GM20000 (cell line): ENCODE results near the gene LRBA.

Experiments
- DNase-seq: peaks from one replicate; pipeline ENCODE4 v3.0.0; 2012; ENCODE audit warnings: low spot score
- TF ChIP-seq, protein P1 (sequence below): IDR thresholded peaks from 2 replicates; pipeline ENCODE4 v1.5.1; 2012; ENCODE audit warnings: mild to moderate bottlenecking, control low read depth; ENCODE audit errors: extremely low read depth, missing control alignments

LRBA gene

DNA sequence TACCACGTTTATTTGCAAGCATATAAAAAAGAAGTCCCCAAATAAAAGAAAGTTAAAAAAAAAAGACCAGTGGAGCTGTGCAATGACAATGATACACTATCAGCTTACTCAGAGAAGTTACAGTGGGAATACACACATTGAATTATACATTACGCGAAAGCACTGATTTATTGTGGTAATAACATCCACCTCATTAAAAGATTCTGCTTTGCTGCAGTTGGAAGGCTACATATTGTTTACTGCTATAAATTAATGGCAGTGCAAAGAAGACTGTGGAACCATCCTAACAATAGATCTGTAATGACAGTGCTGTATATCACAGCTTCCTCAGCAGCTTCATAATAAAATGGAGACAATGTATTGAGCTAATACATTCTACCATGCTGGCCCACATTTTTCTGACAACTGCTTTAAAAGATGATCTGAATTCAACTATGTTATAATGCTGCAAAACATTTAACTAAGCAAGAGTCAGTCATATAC, 575.6 kb downstream of the LRBA start:
- TF ChIP-seq, protein P1, sequence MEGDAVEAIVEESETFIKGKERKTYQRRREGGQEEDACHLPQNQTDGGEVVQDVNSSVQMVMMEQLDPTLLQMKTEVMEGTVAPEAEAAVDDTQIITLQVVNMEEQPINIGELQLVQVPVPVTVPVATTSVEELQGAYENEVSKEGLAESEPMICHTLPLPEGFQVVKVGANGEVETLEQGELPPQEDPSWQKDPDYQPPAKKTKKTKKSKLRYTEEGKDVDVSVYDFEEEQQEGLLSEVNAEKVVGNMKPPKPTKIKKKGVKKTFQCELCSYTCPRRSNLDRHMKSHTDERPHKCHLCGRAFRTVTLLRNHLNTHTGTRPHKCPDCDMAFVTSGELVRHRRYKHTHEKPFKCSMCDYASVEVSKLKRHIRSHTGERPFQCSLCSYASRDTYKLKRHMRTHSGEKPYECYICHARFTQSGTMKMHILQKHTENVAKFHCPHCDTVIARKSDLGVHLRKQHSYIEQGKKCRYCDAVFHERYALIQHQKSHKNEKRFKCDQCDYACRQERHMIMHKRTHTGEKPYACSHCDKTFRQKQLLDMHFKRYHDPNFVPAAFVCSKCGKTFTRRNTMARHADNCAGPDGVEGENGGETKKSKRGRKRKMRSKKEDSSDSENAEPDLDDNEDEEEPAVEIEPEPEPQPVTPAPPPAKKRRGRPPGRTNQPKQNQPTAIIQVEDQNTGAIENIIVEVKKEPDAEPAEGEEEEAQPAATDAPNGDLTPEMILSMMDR, result no peak

DNA sequence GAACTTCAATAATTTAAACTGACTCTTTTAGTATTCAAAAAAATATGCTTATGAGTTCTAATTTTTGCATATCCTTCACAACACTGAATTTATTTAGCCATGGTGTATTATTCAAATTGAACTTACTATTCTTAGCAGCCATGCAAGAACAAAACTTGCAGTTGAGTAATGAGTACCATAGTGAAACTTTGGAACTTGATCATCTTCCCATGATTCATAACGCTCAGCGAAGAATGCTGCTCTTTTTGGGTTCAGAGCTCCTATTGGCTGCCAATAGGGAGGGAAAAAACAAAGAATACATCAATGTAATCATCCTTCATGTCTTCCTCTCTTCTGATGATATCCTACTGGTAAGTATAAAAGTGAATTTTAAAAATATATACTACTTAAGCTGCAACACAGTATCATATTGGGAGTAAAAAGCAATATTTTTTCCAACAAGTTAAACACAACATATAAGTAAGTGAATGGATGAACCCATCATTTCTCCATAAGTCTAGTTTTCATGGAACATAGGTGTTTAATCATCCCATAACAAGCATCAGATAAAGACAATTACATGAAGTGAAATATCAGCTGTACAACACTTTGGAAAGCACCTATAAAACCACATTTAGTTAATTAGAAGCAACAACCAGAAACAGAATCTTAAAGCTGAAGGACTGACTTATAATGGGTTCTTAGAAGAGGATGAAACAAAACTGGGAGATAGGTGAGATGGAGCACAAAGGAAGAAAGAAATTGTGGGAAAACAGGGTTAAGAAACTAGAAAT, 578.3 kb downstream of the LRBA start:
- DNase-seq, result no peak
- TF ChIP-seq, protein P1, result no peak

More for the DNA sequence above, 575.6 kb downstream of the LRBA start:
- DNase-seq, result no peak

DNA sequence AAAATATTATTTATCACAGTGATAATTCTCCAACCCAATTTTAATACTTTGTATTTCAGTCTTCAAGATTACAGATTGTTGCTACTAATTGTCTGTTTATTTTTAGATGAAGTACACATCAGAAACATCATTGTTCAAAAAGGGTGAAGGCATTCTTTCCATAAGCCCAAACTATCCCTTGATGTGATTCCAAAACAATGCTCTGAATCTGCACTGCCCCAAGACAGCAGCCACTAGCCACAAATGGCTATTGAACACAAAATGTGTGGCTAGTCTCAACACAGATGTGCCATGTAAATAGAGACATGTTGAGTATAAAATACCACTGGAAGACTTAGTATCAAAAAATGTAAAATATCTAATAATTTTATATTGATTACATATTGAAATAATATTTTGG, 583.9 kb downstream of the LRBA start:
- DNase-seq, result no peak
- TF ChIP-seq, protein P1, result no peak

DNA sequence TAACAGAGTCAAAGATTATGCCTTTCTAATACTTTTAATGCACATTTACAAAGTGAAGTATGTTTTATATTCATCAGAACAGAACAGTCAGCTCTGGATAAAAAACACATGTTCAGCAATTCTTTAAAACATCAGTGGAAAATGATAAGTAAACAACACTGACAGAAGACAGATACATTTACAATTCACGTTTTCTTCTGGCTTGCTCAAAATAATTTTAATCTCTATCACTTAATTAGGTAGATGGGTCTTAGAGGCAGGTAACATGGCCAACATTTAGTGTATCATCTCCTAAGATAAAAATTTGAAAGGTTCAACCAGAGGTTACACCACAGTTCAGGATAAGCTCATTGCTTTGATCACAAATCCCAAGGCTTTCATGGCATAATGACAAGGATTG, 589.9 kb downstream of the LRBA start:
- no peak for DNase-seq
- TF ChIP-seq, protein P1, result no peak

DNA sequence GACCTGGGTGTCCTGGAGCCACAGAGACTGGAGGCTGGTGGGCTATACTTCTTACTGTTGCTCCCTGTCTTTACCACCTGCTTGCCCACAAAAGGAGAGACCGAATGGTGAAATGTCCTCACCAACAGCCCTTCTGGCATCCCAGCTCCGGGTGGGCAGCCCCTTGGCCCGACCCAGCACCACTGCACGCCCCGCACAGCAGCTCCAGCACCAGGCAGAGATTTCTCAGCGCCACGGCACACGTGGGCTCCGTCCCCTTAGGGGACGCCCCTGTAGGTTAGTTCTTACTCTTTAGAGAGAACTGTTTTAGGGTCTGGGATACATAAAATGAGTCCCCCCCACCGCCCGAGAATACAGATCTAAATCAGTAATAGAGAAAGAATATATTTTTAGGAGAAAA, 591.6 kb downstream of the LRBA start:
- DNase-seq, result no peak
- TF ChIP-seq, protein P1, result no peak

DNA sequence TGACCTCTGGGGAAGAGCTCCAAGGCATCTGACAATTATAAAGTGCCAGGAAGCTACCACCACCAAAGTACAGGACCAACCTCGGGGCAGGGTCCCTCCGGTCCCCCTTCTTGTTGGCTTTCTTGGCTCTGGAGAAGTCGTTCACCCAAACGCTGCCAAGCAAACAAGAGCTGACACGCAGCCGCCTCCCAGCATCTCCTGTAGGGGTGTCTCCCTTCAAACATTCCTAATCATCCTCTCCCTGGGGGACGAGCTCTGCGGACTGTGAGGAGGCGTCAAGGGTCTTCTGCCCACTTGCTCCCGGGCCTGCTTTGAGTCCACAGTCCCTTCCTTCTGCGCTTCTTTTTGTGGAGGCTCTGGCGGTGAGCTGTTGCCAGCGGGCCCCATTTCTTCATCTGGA, 592.0 kb downstream of the LRBA start:
- DNase-seq, result no peak
- TF ChIP-seq, protein P1, result no peak

DNA sequence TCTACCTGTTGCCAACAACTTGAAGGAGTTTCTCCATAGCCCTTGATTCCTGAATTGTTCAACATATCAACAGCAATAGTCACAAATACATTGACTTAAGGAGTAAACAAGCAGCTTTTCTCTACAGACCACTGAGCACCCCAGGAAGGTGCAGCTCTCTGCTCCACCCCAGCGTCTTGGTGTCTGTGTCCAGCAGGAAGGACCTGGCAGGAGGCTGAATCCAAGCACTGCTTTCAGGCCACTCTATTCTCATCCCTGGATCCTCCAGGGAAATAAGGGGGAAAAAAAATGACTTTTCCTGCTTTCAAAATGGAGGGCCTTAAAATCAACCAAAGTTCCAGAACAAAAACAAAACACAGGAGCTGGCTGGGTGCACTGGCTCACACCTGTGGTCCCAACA, 593.5 kb downstream of the LRBA start:
- DNase-seq, result no peak
- TF ChIP-seq, protein P1, result no peak
